WTC11 (cell line): ENCODE measurements around the gene MUC2. TPM values are rescaled to one million over a fixed set of nuclear protein-coding genes. Genes with fewer than 3 reads are reported as not detected.

ENCODE experiments used
- ATAC-seq: fragments of 200-7000 bp; cut with Tn5 transposase; 2 replicates; pipeline ENCODE4 v1.10.0; 2021; ENCODE audit warnings: mild to moderate bottlenecking, moderate library complexity
- CTCF ChIA-PET: fragments of 300-600 bp; sonication (Branson Sonifier 250); formaldehyde crosslinking; loops from one replicate; lab custom pipeline; 2021; ENCODE audit warnings: antibody characterized with exemption; lab: Charles Lee
- POLR2A ChIA-PET: fragments of 350-600 bp; sonication (Branson Sonifier 250); formaldehyde crosslinking; loops from one replicate; lab custom pipeline; 2021; ENCODE audit warnings: antibody characterized with exemption; lab: Charles Lee
- DNase-seq: peaks from one replicate; pipeline ENCODE4 v3.0.0; 2021; ENCODE audit warnings: low spot score
- H3K27ac Mint-ChIP-seq: 2 replicates; pipeline ENCODE4 v1.8.0; 2021; ENCODE audit warnings: mixed read lengths
- H3K27me3 Mint-ChIP-seq: 2 replicates; pipeline ENCODE4 v1.8.0; 2021; ENCODE audit warnings: low read depth, mild to moderate bottlenecking, moderate library complexity, mixed read lengths
- H3K36me3 Mint-ChIP-seq: 2 replicates; pipeline ENCODE4 v1.8.0; 2021; ENCODE audit warnings: mixed read lengths
- H3K4me1 Mint-ChIP-seq: 2 replicates; pipeline ENCODE4 v1.8.0; 2022; ENCODE audit warnings: mixed read lengths
- H3K4me3 Mint-ChIP-seq: 2 replicates; pipeline ENCODE4 v1.8.0; 2021; ENCODE audit warnings: mild to moderate bottlenecking, moderate library complexity, mixed read lengths
- H3K9me3 Mint-ChIP-seq: 2 replicates; pipeline ENCODE4 v1.8.0; 2021; ENCODE audit warnings: mixed read lengths
- ESRRA ChIP-seq: sonication (generic); formaldehyde crosslinking; IDR thresholded peaks from 2 replicates; pipeline ENCODE4 v1.8.1; 2022; ENCODE audit warnings: mild to moderate bottlenecking, missing genetic modification reagents, borderline replicate concordance
- MXD4 ChIP-seq: fragments of 250-450 bp; sonication (Bioruptor Pico); IDR thresholded peaks from 2 replicates; pipeline ENCODE4 v1.8.0; 2021; ENCODE audit warnings: mild to moderate bottlenecking, moderate library complexity, borderline replicate concordance
- MYBL2 ChIP-seq: sonication (generic); formaldehyde crosslinking; IDR thresholded peaks from 2 replicates; pipeline ENCODE4 v1.8.1; 2023; ENCODE audit warnings: mild to moderate bottlenecking, moderate library complexity, missing genetic modification reagents
- NR1H2 ChIP-seq: sonication (generic); formaldehyde crosslinking; IDR thresholded peaks from 2 replicates; pipeline ENCODE4 v1.9.0; 2021; ENCODE audit warnings: mild to moderate bottlenecking, moderate library complexity, missing genetic modification reagents
- OVOL2 ChIP-seq: fragments of 250-450 bp; sonication (Bioruptor Pico); IDR thresholded peaks from 2 replicates; pipeline ENCODE4 v1.9.0; 2021; ENCODE audit warnings: mild to moderate bottlenecking, borderline replicate concordance
- PRRX2 ChIP-seq: fragments of 250-450 bp; sonication (Bioruptor Pico); IDR thresholded peaks from 2 replicates; pipeline ENCODE4 v1.8.0; 2021; ENCODE audit warnings: mild to moderate bottlenecking
- total RNA-seq: library from RNA; stranded (reverse); gene quantifications from 3 replicates; pipeline ENCODE4 v1.2.3, GENCODE V29; 2021
- TF ChIP-seq, protein P1 (sequence below): fragments of 250-450 bp; sonication (Bioruptor Pico); IDR thresholded peaks from 2 replicates; pipeline ENCODE4 v1.9.0; 2021; ENCODE audit warnings: mild to moderate bottlenecking
- TF ChIP-seq, protein P2 (sequence below): sonication (generic); formaldehyde crosslinking; IDR thresholded peaks from 2 replicates; pipeline ENCODE4 v1.8.0; 2022; ENCODE audit warnings: mild to moderate bottlenecking, missing genetic modification reagents
- TF ChIP-seq, protein P3 (sequence below): sonication (generic); formaldehyde crosslinking; IDR thresholded peaks from 2 replicates; pipeline ENCODE4 v1.8.0; 2022; ENCODE audit warnings: mild to moderate bottlenecking, missing genetic modification reagents
- TF ChIP-seq, protein P4 (sequence below): sonication (generic); formaldehyde crosslinking; IDR thresholded peaks from 2 replicates; pipeline ENCODE4 v1.8.1; 2023; ENCODE audit warnings: mild to moderate bottlenecking, missing genetic modification reagents
- TF ChIP-seq, protein P5 (sequence below): sonication (generic); formaldehyde crosslinking; IDR thresholded peaks from 2 replicates; pipeline ENCODE4 v1.8.1; 2022; ENCODE audit warnings: mild to moderate bottlenecking, moderate library complexity, missing genetic modification reagents
- TF ChIP-seq, protein P6 (sequence below): sonication (generic); formaldehyde crosslinking; IDR thresholded peaks from 2 replicates; pipeline ENCODE4 v1.8.1; 2023; ENCODE audit warnings: mild to moderate bottlenecking, moderate library complexity, missing genetic modification reagents
- TF ChIP-seq, protein P7 (sequence below): sonication (generic); formaldehyde crosslinking; conservative IDR thresholded peaks from 2 replicates; pipeline ENCODE4 v1.8.1; 2022; ENCODE audit warnings: mild to moderate bottlenecking, missing genetic modification reagents

The MUC2 gene
- total RNA-seq, 1 experiment from 2014 or later: 0.22 TPM

DNA sequence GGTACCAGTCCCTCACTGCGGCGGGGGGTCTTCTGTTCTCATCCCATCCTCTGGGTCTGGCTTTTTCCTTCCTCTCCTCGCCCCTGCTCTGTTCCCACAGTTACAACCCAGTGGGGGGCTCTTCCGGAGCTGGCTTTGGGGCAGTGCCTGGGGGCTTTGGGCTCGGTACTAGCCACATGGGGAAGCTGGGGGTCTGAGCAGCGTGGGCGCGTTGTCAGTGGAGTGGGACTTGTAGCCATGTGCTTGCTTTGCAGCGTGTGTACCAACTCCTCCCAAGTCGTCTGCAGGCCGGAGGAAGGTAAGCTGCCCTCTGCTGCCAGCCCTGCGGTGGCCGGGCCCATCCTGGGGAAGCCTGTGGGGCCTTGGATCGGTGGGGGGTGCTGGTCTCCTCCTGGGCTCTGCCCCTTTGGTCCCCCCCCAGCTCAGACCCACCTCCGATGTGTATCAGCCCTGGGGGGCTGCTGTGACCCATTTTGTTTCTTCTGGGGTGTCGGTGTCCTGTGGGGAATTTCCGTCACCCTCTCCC lies 17.5 kb downstream of the MUC2 start (continued):
- TF ChIP-seq, protein P1, sequence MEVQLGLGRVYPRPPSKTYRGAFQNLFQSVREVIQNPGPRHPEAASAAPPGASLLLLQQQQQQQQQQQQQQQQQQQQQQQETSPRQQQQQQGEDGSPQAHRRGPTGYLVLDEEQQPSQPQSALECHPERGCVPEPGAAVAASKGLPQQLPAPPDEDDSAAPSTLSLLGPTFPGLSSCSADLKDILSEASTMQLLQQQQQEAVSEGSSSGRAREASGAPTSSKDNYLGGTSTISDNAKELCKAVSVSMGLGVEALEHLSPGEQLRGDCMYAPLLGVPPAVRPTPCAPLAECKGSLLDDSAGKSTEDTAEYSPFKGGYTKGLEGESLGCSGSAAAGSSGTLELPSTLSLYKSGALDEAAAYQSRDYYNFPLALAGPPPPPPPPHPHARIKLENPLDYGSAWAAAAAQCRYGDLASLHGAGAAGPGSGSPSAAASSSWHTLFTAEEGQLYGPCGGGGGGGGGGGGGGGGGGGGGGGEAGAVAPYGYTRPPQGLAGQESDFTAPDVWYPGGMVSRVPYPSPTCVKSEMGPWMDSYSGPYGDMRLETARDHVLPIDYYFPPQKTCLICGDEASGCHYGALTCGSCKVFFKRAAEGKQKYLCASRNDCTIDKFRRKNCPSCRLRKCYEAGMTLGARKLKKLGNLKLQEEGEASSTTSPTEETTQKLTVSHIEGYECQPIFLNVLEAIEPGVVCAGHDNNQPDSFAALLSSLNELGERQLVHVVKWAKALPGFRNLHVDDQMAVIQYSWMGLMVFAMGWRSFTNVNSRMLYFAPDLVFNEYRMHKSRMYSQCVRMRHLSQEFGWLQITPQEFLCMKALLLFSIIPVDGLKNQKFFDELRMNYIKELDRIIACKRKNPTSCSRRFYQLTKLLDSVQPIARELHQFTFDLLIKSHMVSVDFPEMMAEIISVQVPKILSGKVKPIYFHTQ (CRISPR knock-in tag): no peak

DNA sequence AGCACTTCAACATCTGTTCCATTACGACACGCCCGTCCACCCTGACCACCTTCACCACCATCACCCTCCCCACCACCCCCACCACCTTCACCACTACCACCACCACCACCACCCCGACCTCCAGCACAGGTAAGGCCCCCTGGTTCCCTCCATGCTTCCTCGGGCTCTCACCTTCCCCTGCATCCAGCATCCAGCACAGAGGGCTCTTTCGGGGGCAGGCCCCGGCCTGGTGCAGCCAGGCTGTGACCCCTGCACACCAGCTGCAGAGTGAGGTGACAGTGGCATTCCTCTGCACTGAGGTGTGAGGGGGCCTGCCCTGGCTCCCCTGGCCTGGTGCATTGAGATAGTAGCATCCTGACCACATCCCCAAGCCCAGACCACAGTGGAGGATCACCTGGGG lies 18.2 kb downstream of the MUC2 start:
- ChIA-PET POLR2A (no interaction called here), CTCF (interaction anchor here (1.3 kb wide), 1 partner anchor 11 kb away, joined by 4 read pairs; no protein-coding TSS in a partner anchor)
- Mint-ChIP-seq H3K36me3 (peaks cover 13% of the 10 kb centered on the region), H3K27me3 (peaks cover 3% of the 10 kb centered on the region; the same call in 1 of the 2 replicates), H3K27ac (no peak overlapping the region), H3K4me3 (no peak overlapping the region), H3K4me1 (no peaks in the 10 kb centered on the region), H3K9me3 (peaks cover 25% of the 10 kb centered on the region)
- TF ChIP-seq MYBL2 (CRISPR knock-in tag) (no peak), PRRX2 (CRISPR knock-in tag) (no peak)
- TF ChIP-seq, protein P2, sequence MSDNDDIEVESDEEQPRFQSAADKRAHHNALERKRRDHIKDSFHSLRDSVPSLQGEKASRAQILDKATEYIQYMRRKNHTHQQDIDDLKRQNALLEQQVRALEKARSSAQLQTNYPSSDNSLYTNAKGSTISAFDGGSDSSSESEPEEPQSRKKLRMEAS: no peak
- DNase-seq: no peak
- no peak for ATAC-seq

DNA sequence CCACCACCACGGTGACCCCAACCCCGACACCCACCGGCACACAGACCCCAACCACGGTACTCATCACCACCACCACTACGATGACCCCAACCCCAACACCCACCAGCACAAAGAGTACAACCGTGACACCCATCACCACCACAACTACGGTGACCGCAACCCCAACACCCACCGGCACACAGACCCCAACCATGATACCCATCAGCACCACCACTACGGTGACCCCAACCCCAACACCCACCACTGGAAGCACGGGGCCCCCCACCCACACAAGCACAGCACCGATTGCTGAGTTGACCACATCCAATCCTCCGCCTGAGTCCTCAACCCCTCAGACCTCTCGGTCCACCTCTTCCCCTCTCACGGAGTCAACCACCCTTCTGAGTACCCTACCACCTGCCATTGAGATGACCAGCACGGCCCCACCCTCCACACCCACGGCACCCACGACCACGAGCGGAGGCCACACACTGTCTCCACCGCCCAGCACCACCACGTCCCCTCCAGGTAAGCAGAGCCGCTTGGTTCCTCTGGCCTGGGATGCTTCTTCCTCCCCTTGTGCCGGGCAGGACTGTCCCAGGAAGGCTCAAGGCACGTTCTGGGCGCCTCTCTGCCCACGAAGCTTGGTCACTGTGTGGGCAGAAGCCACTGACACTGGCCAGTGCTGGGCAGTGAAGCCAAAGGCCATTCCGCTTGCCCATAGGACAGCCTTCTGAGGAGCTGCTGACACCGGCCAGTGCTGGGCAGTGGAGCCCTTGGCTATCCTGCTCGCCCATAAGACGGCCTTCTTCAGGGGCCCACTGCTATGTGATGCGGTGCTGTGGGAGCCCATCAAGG lies 25.1 kb downstream of the MUC2 start:
- H3K9me3 Mint-ChIP-seq: peaks cover 18% of the 10 kb centered on the region
- TF ChIP-seq MXD4 (CRISPR knock-in tag): no peak
- TF ChIP-seq, all 79 proteins: peak for 0
- POLR2A ChIA-PET: no interaction called here

DNA sequence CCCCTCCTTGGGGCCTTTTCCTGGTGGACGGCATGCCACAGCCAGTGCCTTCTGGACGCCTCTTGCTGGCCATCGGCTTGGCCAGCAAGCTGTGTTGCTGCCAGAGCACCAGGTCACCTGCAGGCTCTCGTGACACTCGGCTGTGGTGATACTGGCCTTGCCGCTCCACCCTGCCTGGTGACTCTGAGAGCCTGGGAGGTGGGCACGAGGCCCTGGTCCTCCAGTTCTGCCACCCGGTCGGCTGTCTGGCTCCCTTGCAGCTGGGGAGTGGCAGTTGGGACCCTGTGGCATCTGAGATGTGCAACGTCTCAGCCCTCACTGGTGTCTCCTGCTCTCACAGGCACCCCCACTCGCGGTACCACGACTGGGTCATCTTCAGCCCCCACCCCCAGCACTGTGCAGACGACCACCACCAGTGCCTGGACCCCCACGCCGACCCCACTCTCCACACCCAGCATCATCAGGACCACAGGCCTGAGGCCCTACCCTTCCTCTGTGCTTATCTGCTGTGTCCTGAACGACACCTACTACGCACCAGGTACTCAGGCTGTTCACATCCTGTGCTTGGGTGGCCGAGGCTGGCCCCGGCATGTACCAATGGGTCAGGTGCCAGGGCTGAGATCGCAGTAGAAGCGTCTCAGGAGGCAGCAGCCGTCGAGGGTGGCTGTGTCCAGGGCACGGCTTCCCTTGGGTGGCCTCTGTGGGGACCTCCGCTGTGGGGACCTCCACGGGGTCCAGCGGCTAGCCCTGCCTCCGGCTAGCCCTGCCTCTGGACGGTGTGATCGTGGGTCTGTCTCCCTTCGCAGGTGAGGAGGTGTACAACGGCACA lies 26.0 kb downstream of the MUC2 start:
- Mint-ChIP-seq H3K27ac (no peak overlapping the region), H3K36me3 (peaks cover 4% of the 10 kb centered on the region; the same call in 1 of the 2 replicates), H3K27me3 (no peaks in the 10 kb centered on the region; the same call in 1 of the 2 replicates), H3K4me3 (no peak overlapping the region), H3K9me3 (peaks cover 12% of the 10 kb centered on the region), H3K4me1 (no peaks in the 10 kb centered on the region)
- TF ChIP-seq NR1H2 (CRISPR knock-in tag) (no peak), ESRRA (CRISPR knock-in tag) (no peak), OVOL2 (no peak)
- TF ChIP-seq, protein P3, sequence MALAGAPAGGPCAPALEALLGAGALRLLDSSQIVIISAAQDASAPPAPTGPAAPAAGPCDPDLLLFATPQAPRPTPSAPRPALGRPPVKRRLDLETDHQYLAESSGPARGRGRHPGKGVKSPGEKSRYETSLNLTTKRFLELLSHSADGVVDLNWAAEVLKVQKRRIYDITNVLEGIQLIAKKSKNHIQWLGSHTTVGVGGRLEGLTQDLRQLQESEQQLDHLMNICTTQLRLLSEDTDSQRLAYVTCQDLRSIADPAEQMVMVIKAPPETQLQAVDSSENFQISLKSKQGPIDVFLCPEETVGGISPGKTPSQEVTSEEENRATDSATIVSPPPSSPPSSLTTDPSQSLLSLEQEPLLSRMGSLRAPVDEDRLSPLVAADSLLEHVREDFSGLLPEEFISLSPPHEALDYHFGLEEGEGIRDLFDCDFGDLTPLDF (CRISPR knock-in tag): no peak
- TF ChIP-seq, protein P4, sequence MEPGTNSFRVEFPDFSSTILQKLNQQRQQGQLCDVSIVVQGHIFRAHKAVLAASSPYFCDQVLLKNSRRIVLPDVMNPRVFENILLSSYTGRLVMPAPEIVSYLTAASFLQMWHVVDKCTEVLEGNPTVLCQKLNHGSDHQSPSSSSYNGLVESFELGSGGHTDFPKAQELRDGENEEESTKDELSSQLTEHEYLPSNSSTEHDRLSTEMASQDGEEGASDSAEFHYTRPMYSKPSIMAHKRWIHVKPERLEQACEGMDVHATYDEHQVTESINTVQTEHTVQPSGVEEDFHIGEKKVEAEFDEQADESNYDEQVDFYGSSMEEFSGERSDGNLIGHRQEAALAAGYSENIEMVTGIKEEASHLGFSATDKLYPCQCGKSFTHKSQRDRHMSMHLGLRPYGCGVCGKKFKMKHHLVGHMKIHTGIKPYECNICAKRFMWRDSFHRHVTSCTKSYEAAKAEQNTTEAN (CRISPR knock-in tag): no peak
- TF ChIP-seq, protein P5, sequence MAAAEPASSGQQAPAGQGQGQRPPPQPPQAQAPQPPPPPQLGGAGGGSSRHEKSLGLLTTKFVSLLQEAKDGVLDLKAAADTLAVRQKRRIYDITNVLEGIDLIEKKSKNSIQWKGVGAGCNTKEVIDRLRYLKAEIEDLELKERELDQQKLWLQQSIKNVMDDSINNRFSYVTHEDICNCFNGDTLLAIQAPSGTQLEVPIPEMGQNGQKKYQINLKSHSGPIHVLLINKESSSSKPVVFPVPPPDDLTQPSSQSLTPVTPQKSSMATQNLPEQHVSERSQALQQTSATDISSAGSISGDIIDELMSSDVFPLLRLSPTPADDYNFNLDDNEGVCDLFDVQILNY (CRISPR knock-in tag): no peak
- TF ChIP-seq, protein P6, sequence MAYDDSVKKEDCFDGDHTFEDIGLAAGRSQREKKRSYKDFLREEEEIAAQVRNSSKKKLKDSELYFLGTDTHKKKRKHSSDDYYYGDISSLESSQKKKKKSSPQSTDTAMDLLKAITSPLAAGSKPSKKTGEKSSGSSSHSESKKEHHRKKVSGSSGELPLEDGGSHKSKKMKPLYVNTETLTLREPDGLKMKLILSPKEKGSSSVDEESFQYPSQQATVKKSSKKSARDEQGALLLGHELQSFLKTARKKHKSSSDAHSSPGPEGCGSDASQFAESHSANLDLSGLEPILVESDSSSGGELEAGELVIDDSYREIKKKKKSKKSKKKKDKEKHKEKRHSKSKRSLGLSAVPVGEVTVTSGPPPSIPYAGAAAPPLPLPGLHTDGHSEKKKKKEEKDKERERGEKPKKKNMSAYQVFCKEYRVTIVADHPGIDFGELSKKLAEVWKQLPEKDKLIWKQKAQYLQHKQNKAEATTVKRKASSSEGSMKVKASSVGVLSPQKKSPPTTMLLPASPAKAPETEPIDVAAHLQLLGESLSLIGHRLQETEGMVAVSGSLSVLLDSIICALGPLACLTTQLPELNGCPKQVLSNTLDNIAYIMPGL (CRISPR knock-in tag): no peak
- TF ChIP-seq, protein P7, sequence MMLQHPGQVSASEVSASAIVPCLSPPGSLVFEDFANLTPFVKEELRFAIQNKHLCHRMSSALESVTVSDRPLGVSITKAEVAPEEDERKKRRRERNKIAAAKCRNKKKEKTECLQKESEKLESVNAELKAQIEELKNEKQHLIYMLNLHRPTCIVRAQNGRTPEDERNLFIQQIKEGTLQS: no peak
- POLR2A ChIA-PET: no interaction called here
- no peak for DNase-seq
- CTCF ChIA-PET: no interaction called here
- ATAC-seq: no peak

More for the DNA sequence above, 25.1 kb downstream of the MUC2 start:
- no peaks in the 10 kb centered on the region for H3K4me1 Mint-ChIP-seq
- CTCF ChIA-PET: no interaction called here
- H3K27me3 Mint-ChIP-seq: peaks cover 3% of the 10 kb centered on the region
- peaks cover 9% of the 10 kb centered on the region; the same call in 1 of the 2 replicates for H3K36me3 Mint-ChIP-seq
- DNase-seq: no peak
- no peak for ATAC-seq
- H3K27ac Mint-ChIP-seq: no peak overlapping the region
- H3K4me3 Mint-ChIP-seq: no peak overlapping the region
